Activated CD8-positive, alpha-beta T cell treated with anti-CD3 and anti-CD28 coated beads for 36 hours (primary cell): ENCODE data around the gene RARS1. TPM values are rescaled to one million over a fixed set of nuclear protein-coding genes. Genes with fewer than 3 reads are reported as not detected.

Experiments
- ATAC-seq: fragments of 200-7000 bp; cut with Tn5 transposase; one replicate; pipeline ENCODE4 v1.10.0; 2021; ENCODE audit warnings: mild to moderate bottlenecking, moderate library complexity
- CTCF ChIA-PET: fragments of 350-600 bp; sonication (Branson Sonifier 250); formaldehyde crosslinking; loops from one replicate; lab custom pipeline; 2021; ENCODE audit warnings: antibody characterized with exemption; lab: Charles Lee
- POLR2A ChIA-PET: fragments of 350-600 bp; sonication (Branson Sonifier 250); formaldehyde crosslinking; loops from one replicate; lab custom pipeline; 2021; ENCODE audit warnings: antibody characterized with exemption; lab: Charles Lee
- DNase-seq: peaks from one replicate; pipeline ENCODE4 v3.0.0-alpha.2; 2020
- H3K27ac Mint-ChIP-seq: one replicate; pipeline ENCODE4 v1.8.0; 2021; ENCODE audit warnings: mild to moderate bottlenecking, mixed read lengths
- H3K27me3 Mint-ChIP-seq: one replicate; pipeline ENCODE4 v1.8.0; 2021; ENCODE audit warnings: mixed read lengths
- H3K36me3 Mint-ChIP-seq: one replicate; pipeline ENCODE4 v1.8.0; 2021; ENCODE audit warnings: low read depth, mixed read lengths
- H3K4me1 Mint-ChIP-seq: one replicate; pipeline ENCODE4 v1.8.0; 2021; ENCODE audit warnings: low read depth, mixed read lengths
- H3K4me3 Mint-ChIP-seq: one replicate; pipeline ENCODE4 v1.8.0; 2021; ENCODE audit warnings: mild to moderate bottlenecking, moderate library complexity, mixed read lengths
- H3K9me3 Mint-ChIP-seq: one replicate; pipeline ENCODE4 v1.8.0; 2021; ENCODE audit warnings: mixed read lengths
- intact Hi-C: fragments of 100-400 bp; cut with micrococcal nuclease; formaldehyde crosslinking; loops from one replicate; pipeline ENCODE4 v1.10.0; 2022
- total RNA-seq, 2 experiments: library from RNA; stranded (reverse); gene quantifications; one replicate each; pipeline ENCODE4 v1.2.3, GENCODE V29; 2021
- TF ChIP-seq, protein P1 (sequence below): fragments of 200-600 bp; IDR thresholded peaks from one replicate; pipeline ENCODE4 v1.8.0; 2022; ENCODE audit warnings: antibody characterized with exemption, mild to moderate bottlenecking

Gene RARS1
- total RNA-seq, 2 experiments from 2014 or later: 110 to 113 TPM

DNA sequence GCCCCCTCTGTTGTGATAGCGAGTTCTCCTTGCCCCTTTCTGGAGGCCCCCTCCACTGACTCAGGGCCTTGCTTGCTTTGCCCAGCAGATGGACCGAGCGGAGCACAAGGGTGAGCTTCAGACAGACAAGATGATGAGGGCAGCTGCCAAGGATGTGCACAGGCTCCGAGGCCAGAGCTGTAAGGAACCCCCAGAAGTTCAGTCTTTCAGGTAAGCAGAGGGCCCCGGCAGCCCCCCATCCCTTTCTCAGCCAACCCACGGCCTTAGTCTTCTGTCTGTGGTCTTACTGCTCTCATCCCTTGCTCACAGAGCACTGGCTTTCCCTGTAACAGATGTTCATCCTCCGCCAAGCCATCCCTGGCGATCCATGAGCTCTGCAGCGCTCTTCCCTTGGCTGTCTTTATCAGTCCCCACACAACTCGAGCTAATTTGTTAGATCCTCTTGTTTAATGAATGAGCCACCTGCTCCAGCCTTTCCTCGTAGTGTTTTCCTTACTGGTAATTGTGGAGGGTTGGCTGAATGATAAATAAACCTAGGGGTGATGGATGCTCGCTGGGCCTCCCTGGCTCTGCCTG is 18.4 kb upstream of the RARS1 start:
- no peaks in the 10 kb centered on the region for H3K4me1 Mint-ChIP-seq
- POLR2A ChIA-PET: no interaction called here
- no peak overlapping the region for H3K27ac Mint-ChIP-seq
- intact Hi-C loops: no loop called here
- no peaks in the 10 kb centered on the region for H3K9me3 Mint-ChIP-seq
- CTCF ChIA-PET: no interaction called here
- no peaks in the 10 kb centered on the region for H3K36me3 Mint-ChIP-seq
- ATAC-seq: no peak
- H3K27me3 Mint-ChIP-seq: no peaks in the 10 kb centered on the region
- TF ChIP-seq, protein P1, sequence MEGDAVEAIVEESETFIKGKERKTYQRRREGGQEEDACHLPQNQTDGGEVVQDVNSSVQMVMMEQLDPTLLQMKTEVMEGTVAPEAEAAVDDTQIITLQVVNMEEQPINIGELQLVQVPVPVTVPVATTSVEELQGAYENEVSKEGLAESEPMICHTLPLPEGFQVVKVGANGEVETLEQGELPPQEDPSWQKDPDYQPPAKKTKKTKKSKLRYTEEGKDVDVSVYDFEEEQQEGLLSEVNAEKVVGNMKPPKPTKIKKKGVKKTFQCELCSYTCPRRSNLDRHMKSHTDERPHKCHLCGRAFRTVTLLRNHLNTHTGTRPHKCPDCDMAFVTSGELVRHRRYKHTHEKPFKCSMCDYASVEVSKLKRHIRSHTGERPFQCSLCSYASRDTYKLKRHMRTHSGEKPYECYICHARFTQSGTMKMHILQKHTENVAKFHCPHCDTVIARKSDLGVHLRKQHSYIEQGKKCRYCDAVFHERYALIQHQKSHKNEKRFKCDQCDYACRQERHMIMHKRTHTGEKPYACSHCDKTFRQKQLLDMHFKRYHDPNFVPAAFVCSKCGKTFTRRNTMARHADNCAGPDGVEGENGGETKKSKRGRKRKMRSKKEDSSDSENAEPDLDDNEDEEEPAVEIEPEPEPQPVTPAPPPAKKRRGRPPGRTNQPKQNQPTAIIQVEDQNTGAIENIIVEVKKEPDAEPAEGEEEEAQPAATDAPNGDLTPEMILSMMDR: no peak
- no peak for DNase-seq
- H3K4me3 Mint-ChIP-seq: no peak overlapping the region

DNA sequence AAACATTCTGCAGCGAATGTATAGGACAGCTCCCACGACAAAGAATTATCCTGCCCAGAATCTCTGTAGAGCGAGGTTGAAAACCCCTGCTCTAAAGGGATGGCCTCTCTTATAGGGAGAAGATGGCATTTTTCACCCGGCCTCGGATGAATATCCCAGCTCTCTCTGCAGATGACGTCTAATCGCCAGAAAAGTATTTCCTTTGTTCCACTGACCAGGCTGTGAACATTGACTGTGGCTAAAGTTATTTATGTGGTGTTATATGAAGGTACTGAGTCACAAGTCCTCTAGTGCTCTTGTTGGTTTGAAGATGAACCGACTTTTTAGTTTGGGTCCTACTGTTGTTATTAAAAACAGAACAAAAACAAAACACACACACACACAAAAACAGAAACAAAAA is 17.4 kb upstream of the RARS1 start:
- ChIA-PET CTCF (no interaction called here), POLR2A (no interaction called here)
- H3K9me3 Mint-ChIP-seq: no peaks in the 10 kb centered on the region
- no peak overlapping the region for H3K4me3 Mint-ChIP-seq
- intact Hi-C loops: no loop called here
- H3K27ac Mint-ChIP-seq: no peak overlapping the region
- H3K27me3 Mint-ChIP-seq: no peaks in the 10 kb centered on the region
- DNase-seq (no peak), ATAC-seq (no peak)
- TF ChIP-seq, protein P1: no peak
- H3K36me3 Mint-ChIP-seq: no peaks in the 10 kb centered on the region
- H3K4me1 Mint-ChIP-seq: no peaks in the 10 kb centered on the region

DNA sequence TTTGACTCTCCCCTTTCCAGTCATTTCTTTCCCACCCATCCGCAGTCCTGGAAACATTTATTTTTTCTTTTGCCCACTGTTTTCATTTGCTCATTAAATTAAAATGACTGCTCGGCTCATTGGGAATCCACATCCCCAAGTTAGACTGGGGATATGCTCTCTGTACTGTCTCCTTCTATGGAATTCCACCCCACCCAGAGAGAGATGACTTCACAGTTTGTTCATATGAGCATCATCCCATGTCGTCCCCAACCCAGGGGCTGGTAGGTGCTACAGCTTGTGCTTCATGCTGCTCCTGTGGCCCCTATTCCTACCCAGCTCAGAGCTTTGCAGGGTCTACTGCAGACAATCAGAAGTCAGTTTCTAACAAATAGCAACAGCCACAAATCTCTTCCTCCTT is 16.5 kb upstream of the RARS1 start:
- TF ChIP-seq, protein P1: no peak
- H3K4me3 Mint-ChIP-seq: no peak overlapping the region
- intact Hi-C loops: no loop called here
- no peaks in the 10 kb centered on the region for H3K4me1 Mint-ChIP-seq
- H3K27me3 Mint-ChIP-seq: no peaks in the 10 kb centered on the region
- H3K27ac Mint-ChIP-seq: no peak overlapping the region
- ATAC-seq (no peak), DNase-seq (no peak)
- ChIA-PET CTCF (no interaction called here), POLR2A (no interaction called here)
- no peaks in the 10 kb centered on the region for H3K36me3 Mint-ChIP-seq
- H3K9me3 Mint-ChIP-seq: no peaks in the 10 kb centered on the region

DNA sequence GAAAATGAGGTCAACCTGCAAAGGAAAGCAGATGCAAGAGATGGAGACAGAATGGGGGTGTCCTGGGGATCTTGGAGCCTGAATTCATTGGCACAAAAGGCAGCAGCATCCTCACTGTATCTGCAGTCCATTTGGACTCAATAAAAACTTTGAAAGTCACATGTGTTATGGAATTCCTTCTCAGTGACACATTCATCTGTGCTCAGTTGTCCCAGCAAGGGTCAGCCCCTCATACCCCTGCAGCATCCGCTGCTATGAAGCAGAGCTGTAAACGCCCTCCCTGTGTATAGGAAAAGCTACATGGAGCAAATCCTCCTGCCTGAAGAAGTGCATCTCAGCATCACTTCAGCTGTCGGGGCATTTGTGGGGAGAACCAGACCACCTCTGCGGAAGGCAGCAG is 14.5 kb upstream of the RARS1 start:
- H3K36me3 Mint-ChIP-seq: no peaks in the 10 kb centered on the region
- H3K27me3 Mint-ChIP-seq: no peaks in the 10 kb centered on the region
- H3K9me3 Mint-ChIP-seq: no peaks in the 10 kb centered on the region
- ChIA-PET POLR2A (no interaction called here), CTCF (no interaction called here)
- H3K4me3 Mint-ChIP-seq: no peak overlapping the region
- H3K27ac Mint-ChIP-seq: no peak overlapping the region
- no peak for ATAC-seq
- no peaks in the 10 kb centered on the region for H3K4me1 Mint-ChIP-seq
- intact Hi-C loops: no loop called here
- TF ChIP-seq, protein P1: no peak
- DNase-seq: no peak

DNA sequence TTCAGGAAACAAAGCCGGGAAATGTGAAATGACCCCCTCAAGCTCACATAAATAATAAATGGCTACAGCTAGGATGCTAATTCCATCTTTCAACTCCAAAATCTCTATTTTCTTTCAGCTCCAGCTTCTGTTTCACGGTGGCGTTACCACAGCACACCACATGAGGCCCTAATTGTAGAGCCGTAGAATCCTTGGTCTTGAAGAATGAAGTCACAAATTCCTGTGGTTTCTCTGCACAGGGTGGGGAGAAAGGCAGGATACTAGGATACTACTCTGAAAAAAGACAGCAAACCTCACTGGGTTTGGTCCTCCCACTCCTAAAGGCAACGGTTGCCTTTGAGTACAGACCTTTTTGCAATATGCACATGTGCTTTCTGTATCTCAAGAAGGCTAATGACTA is 13.9 kb upstream of the RARS1 start:
- POLR2A ChIA-PET: no interaction called here
- DNase-seq (no peak), ATAC-seq (no peak)
- Mint-ChIP-seq H3K27me3 (no peaks in the 10 kb centered on the region), H3K9me3 (no peaks in the 10 kb centered on the region), H3K27ac (no peak overlapping the region), H3K36me3 (no peaks in the 10 kb centered on the region), H3K4me1 (no peaks in the 10 kb centered on the region), H3K4me3 (no peak overlapping the region)
- intact Hi-C loops: no loop called here
- CTCF ChIA-PET: interaction anchor here (1.8 kb wide), 1 partner anchor 14 kb away, joined by 3 read pairs; the partner anchor contains the start of gene RARS1
- TF ChIP-seq, protein P1: no peak
